Measurements from ENCODE around the gene UBE2J2. TPM values are rescaled to one million over a fixed set of nuclear protein-coding genes. Genes with fewer than 3 reads are reported as not detected.

Gene UBE2J2
- total and polyA plus RNA-seq, 2 of the 4 experiments (the other 2 are of a cell fraction), result 20.6 to 67.5 TPM

- Histone ChIP-seq H3K36me3 (ENCODE audit: control insufficient read depth, insufficient read depth, low read length) (peaks cover 45% of the 10 kb centered on the region), H2BK20ac (ENCODE audit: low read depth, low read length) (no peak overlapping the region), H4K8ac (ENCODE audit: low read depth in 2 of 2, low read length in 2 of 2) (no peak overlapping the region), H4K5ac (ENCODE audit: low read depth, low read length) (no peak overlapping the region), H3K9ac (ENCODE audit: low read depth, low read length) (peak overlapping the region; percentile 82), H2AFZ (replicated peaks; ENCODE audit: low read length, poor library complexity) (peak overlapping the region; percentile 88), H2AK9ac (replicated peaks; ENCODE audit: low read depth, low read length, poor library complexity) (peak overlapping the region; percentile 98), H3K4me3 (ENCODE audit: insufficient read depth, low read depth, low read length) (peak overlapping the region; percentile 95), H3K56ac (ENCODE audit: extremely low read depth, insufficient read depth, low read length) (no peak overlapping the region), H3K23ac (ENCODE audit: low read depth, low read length) (peak overlapping the region; percentile 38; the same call in 1 of the 2 replicates), H3K4me2 (ENCODE audit: low read depth, low read length) (peak overlapping the region; percentile 76), H2BK120ac (ENCODE audit: low read depth, low read length) (no peak overlapping the region), H4K20me1 (ENCODE audit: insufficient read depth, low read length) (peaks cover 53% of the 10 kb centered on the region), H3K79me1 (ENCODE audit: low read depth in 1 of 2, low read length in 2 of 2) (peaks cover 3 to 49% of the 10 kb centered on the region in 2 experiments), H3K9me3 (ENCODE audit: control insufficient read depth, insufficient read depth, low read length) (no peaks in the 10 kb centered on the region), H3K27ac (ENCODE audit: insufficient read depth, low read length) (peak overlapping the region; percentile 94; the same call in 1 of the 2 replicates), H4K91ac (ENCODE audit: insufficient read depth, low read depth, low read length) (peak overlapping the region; percentile 37), H3K18ac (ENCODE audit: low read depth, low read length) (no peak overlapping the region), H3K27me3 (ENCODE audit: control insufficient read depth, insufficient read depth, low read length) (no peaks in the 10 kb centered on the region), H3K4me1 (ENCODE audit: control insufficient read depth, insufficient read depth, low read length) (peaks cover 27% of the 10 kb centered on the region), H2AK5ac (ENCODE audit: low read depth, low read length) (peak overlapping the region; percentile 36), H2BK15ac (ENCODE audit: low read depth, low read length) (no peak overlapping the region), H3K4ac (ENCODE audit: low read depth, low read length) (peak overlapping the region; percentile 71), H2BK5ac (ENCODE audit: low read depth, low read length, poor library complexity, severe bottlenecking) (no peak overlapping the region), H3K14ac (replicated peaks; ENCODE audit: low read depth, low read length) (peak overlapping the region; percentile 69; the same call in 1 of the 2 replicates), H3K9me1 (ENCODE audit: insufficient read depth, low read length) (peaks cover 3% of the 10 kb centered on the region)
- CTCF ChIA-PET, result no interaction called here
- intact Hi-C loops (cut with micrococcal nuclease), result loop anchor here (5.0 kb wide), 2 partner anchors 48 to 187 kb away; partner anchors contain the start of gene MXRA8
- WGBS, 2 experiments (ENCODE audit: extremely low coverage in 2 of 2, insufficient read length in 1 of 2), result 27% methylated on average over 35 of the region's 57 CpGs; no CpG with 5 or more reads in 1 of the 2 experiments
- ATAC-seq (ENCODE audit: low read depth), result no peak
- BruUV-seq (replicated peaks), result no TSS peak
- TF ChIP-seq RCOR1 (IDR thresholded peaks at IDR 0.05; ENCODE audit: insufficient replicate concordance, low read length), result no peak
- no peak for TF ChIP-seq BHLHE40 (IDR thresholded peaks at IDR 0.05; ENCODE audit: low read depth, low read length)
- TF ChIP-seq POLR2A (IDR thresholded peaks at IDR 0.05; ENCODE audit: low read depth, low read length), result no peak
- 0 out of 2 replicates have a peak, but pooled peaks have one; percentile 11 for TF ChIP-seq USF2 (IDR thresholded peaks at IDR 0.05; ENCODE audit: low read depth, low read length)
- in situ Hi-C loops (cut with MboI; ENCODE audit: low sequenced_read_pairs), result no loop called here
- POLR2A ChIA-PET (ENCODE audit: unreplicated experiment), result no interaction called here
- DNase-seq, result no peak
- dilution Hi-C loops (cut with HindIII; ENCODE audit: low sequenced_read_pairs, unreplicated experiment), result no loop called here
Observed at GRCh38 chr1:1309251-1310108, 35.8 kb upstream of the UBE2J2 start.

All from IMR-90 (cell line).